22Rv1 (cell line): ENCODE measurements around the gene EFEMP1.

ENCODE experiments used
- CTCF ChIP-seq: fragments of 450-650 bp; IDR thresholded peaks from 2 replicates; pipeline ENCODE4 v1.5.1; 2017; ENCODE audit warnings: mild to moderate bottlenecking
- ZFX ChIP-seq: fragments of 450-650 bp; IDR thresholded peaks from 2 replicates; pipeline ENCODE4 v1.6.1; 2017; ENCODE audit warnings: antibody characterized with exemption, borderline replicate concordance

- TF ChIP-seq CTCF (no peak), ZFX (no peak)
Measured at GRCh38 chr2:55934337-55934736, 10.8 kb upstream of the EFEMP1 start.
